AG04450 (cell line): ENCODE results near the gene PARP16. TPM values are rescaled to one million over a fixed set of nuclear protein-coding genes. Genes with fewer than 3 reads are reported as not detected.
A peak's percentile ranks its signal among the peaks of the same experiment; 100 is the strongest.

Source experiments
- CTCF ChIA-PET: fragments of 300-600, 350-600 bp; formaldehyde crosslinking; extraction: SDS; loops from one replicate; lab custom pipeline; 2022; ENCODE audit warnings: antibody characterized with exemption, inconsistent platforms; lab: Charles Lee
- POLR2A ChIA-PET: fragments of 350-600 bp; formaldehyde crosslinking; extraction: SDS; loops from one replicate; lab custom pipeline; 2021; ENCODE audit warnings: antibody characterized with exemption, inconsistent platforms; lab: Yijun Ruan, JAX
- DNase-seq: peaks from one replicate; pipeline ENCODE4 v3.0.0-alpha.2; 2011; ENCODE audit warnings: low read depth, low spot score
- H3K27ac ChIP-seq: one replicate; pipeline ENCODE4 v1.5.1; 2012; ENCODE audit warnings: low read depth, low read length, control low read depth
- H3K27me3 ChIP-seq: one replicate; pipeline ENCODE4 v1.6.0; 2012; ENCODE audit warnings: low read length; ENCODE audit not compliant: control insufficient read depth, insufficient read depth
- H3K4me3 ChIP-seq: 2 replicates; pipeline ENCODE4 v1.5.1; 2011; ENCODE audit warnings: mild to moderate bottlenecking, low read depth, low read length, control low read depth
- H3K9me3 ChIP-seq: 2 replicates; pipeline ENCODE4 v1.5.1; 2012; ENCODE audit warnings: low read length; ENCODE audit not compliant: control insufficient read depth, insufficient read depth
- polyA plus RNA-seq: library from polyadenylated mRNA; depleted of rRNA; stranded (reverse); fragments of >200 nt; gene quantifications from 2 replicates; pipeline ENCODE4 v1.2.3, GENCODE V29; 2011
- TF ChIP-seq, protein P1 (sequence below): IDR thresholded peaks from 2 replicates; pipeline ENCODE4 v1.5.1; 2011; ENCODE audit warnings: low read depth, low read length, control low read depth, inconsistent platforms

The PARP16 gene
- polyA plus RNA-seq, 1 experiment: 5.3 TPM

DNA sequence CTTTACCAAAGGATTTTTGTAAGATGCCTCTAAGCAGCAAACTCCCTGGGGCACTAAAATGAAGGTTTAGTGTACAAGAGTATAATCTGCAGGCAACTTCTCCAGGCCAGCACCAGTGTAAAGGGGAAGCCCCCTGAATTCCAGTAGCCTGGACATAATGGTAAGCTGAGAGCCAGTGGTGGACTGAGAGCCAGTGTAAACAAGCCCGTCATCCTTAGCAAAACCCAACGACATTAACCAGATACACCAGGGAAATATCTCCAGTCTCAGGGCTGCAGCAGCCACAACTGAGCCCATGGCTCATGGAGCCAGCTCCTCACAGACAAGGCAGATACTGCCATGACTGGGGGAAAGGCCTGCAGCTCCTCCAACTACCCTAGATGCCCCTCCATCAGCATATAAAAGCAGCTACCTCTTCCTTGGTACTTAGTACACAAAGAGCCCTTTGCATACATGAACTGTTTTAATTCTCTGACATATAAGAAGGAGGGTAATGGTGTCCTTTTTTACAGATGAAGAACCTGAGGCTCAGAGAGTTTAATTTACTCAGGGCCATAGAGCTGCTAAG, 21.7 kb downstream of the PARP16 start:
- no peak overlapping the region for H3K27ac ChIP-seq
- no peak for DNase-seq
- H3K4me3 ChIP-seq: no peak overlapping the region
- POLR2A ChIA-PET: no interaction called here
- TF ChIP-seq, protein P1, sequence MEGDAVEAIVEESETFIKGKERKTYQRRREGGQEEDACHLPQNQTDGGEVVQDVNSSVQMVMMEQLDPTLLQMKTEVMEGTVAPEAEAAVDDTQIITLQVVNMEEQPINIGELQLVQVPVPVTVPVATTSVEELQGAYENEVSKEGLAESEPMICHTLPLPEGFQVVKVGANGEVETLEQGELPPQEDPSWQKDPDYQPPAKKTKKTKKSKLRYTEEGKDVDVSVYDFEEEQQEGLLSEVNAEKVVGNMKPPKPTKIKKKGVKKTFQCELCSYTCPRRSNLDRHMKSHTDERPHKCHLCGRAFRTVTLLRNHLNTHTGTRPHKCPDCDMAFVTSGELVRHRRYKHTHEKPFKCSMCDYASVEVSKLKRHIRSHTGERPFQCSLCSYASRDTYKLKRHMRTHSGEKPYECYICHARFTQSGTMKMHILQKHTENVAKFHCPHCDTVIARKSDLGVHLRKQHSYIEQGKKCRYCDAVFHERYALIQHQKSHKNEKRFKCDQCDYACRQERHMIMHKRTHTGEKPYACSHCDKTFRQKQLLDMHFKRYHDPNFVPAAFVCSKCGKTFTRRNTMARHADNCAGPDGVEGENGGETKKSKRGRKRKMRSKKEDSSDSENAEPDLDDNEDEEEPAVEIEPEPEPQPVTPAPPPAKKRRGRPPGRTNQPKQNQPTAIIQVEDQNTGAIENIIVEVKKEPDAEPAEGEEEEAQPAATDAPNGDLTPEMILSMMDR: no peak
- H3K27me3 ChIP-seq: no peaks in the 10 kb centered on the region
- no peaks in the 10 kb centered on the region for H3K9me3 ChIP-seq
- CTCF ChIA-PET: interaction anchor here (0.6 to 0.9 kb wide), 2 partner anchors 78 to 191 kb away, joined by 3 read pairs; no protein-coding TSS in a partner anchor

DNA sequence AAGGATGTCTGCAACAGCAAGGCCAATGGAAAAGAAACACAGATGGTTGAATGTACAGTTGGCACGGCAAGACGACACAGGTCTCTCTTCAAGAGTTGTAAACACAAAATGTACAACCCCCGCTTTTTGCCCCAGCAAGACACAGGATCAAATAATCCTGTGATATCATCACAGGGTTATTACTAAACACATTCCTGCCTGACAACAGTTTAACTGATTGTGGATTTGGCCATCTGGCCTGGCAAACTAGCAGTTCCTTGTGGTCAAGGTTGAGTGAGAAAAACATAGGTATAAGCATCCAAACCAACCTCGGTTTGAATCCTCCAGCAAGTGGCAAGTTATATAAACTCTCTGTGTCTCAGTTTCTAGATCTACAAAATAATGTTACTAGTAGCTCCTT, 23.4 kb downstream of the PARP16 start:
- H3K4me3 ChIP-seq: no peak overlapping the region
- peak; percentile 39 for DNase-seq
- TF ChIP-seq, protein P1: no peak
- no peaks in the 10 kb centered on the region for H3K27me3 ChIP-seq
- H3K9me3 ChIP-seq: no peaks in the 10 kb centered on the region
- ChIA-PET CTCF (interaction anchor here (1.4 kb wide), 1 partner anchor 74 kb away, joined by 3 read pairs; no protein-coding TSS in a partner anchor), POLR2A (no interaction called here)
- peak overlapping the region; percentile 47 for H3K27ac ChIP-seq

DNA sequence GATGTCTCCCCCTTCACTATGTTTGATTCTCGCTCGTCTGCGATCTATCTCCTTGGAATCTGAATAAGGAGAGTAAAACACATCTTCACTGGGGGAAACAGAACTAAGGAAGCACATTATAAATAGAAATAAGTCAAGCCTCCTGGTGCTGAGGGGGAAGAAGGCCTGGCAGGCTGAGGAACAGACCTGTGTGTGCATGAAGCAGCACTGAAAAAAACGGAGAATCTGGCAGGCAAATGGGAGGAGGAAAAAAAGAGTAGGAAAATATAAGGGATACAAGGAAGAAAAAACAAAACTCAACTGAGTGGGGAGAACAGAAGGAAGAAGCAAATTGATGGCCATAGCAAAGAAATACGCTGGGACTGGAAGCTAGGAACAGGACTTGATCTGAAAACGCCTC, 25.7 kb downstream of the PARP16 start:
- Histone ChIP-seq H3K9me3 (no peaks in the 10 kb centered on the region), H3K27me3 (no peaks in the 10 kb centered on the region), H3K27ac (no peak overlapping the region), H3K4me3 (no peak overlapping the region)
- no peak for DNase-seq
- ChIA-PET POLR2A (no interaction called here), CTCF (no interaction called here)
- TF ChIP-seq, protein P1: no peak

DNA sequence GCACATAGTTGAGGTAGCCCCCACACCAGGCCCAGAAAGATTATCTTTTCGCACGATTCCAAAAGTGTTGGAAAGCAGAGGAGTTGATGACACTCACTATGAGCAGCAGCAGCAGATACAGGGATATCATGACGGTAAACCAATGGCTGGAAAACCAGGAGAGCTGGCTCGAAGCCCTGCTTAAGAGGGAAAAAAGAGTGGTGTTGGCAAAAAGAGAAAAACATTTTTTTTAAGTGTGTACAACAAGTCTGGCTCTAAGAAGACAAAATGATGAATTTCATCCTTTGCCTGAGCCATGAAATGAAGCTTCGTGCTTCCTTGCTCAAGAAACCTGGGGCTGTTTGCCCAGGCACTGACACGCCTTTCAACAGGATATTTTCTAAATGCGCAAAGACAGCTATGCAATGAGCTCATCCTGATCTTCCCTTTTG, 27.3 kb downstream of the PARP16 start:
- Histone ChIP-seq H3K27me3 (no peaks in the 10 kb centered on the region), H3K9me3 (no peaks in the 10 kb centered on the region), H3K4me3 (no peak overlapping the region), H3K27ac (no peak overlapping the region)
- CTCF ChIA-PET: interaction anchor here (0.8 to 1.1 kb wide), 2 partner anchors 11 to 44 kb away, joined by 3 to 8 read pairs; no protein-coding TSS in a partner anchor
- POLR2A ChIA-PET: interaction anchor here (1.3 kb wide), 1 partner anchor 27 kb away, joined by 4 read pairs; the partner anchor contains the start of gene PARP16
- TF ChIP-seq, protein P1: no peak
- no peak for DNase-seq

DNA sequence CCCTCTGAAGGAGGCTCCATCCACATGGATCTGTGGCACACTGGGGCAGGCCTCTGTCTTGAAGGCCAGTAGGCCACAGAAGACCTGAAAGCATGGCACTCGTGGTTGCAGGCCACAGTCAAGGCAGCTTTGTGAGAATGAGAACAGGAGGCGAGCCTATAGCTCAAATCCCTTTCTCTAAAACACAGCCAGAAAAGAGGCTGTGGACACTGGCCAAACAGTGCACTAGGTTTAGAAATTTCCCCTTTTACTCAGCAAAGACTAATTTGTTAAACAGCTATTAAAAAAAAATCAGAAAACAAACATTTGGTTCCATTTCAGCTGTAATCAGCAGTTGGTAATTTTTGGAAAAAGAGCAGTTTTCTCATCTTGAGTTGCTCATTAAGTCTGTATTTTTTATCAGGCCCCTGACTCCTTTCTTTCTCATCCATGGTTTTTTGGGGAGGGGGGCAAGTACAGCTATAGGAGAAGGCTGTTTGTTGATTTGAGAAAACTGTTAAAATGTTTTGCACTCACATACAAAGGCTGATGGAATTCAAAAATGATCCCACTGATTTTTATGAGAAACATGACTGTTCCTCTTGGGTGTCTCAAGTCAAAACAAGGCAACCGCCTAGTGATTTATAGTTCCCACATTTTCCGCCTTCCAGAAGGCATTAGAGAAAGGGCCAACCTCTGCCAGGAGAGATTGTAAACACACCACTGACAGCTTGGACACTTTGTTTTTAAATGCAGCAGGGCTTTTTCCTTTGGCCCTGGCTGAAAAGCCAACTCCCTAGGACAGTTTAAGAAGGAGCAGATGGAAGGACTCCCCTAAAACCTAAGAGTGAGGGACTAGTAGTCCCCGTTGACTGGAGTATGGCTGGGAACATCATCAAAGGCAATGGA, 28.1 kb downstream of the PARP16 start:
- CTCF ChIA-PET: interaction anchor here (0.8 to 1.0 kb wide), 2 partner anchors 12 to 43 kb away, joined by 3 read pairs; no protein-coding TSS in a partner anchor
- Histone ChIP-seq H3K9me3 (no peaks in the 10 kb centered on the region), H3K27me3 (no peaks in the 10 kb centered on the region), H3K27ac (no peak overlapping the region), H3K4me3 (no peak overlapping the region)
- TF ChIP-seq, protein P1: no peak
- POLR2A ChIA-PET: interaction anchor here (1.3 kb wide), 1 partner anchor 28 kb away, joined by 4 read pairs; the partner anchor contains the start of gene PARP16
- DNase-seq: no peak
